Panc1 (cell line): ENCODE data around the gene IGF1. TPM values are rescaled to one million over a fixed set of nuclear protein-coding genes. Genes with fewer than 3 reads are reported as not detected.

Experiments used
- ATAC-seq: fragments of 200-7000 bp; cut with Tn5 transposase; 2 replicates; pipeline ENCODE4 v1.9.1; 2020; ENCODE audit warnings: mild to moderate bottlenecking, moderate library complexity
- BruUV-seq: library from RNA; stranded (reverse); fragments of 400-500 nt; replicated peaks from 2 replicates; lab custom pipeline; 2021; lab: Mats Ljungman, UMichigan
- CTCF ChIA-PET: fragments of 300-600 bp; sonication (Branson Sonifier 250); formaldehyde crosslinking; loops from one replicate; lab custom pipeline; 2022; ENCODE audit warnings: antibody characterized with exemption; lab: Charles Lee
- POLR2A ChIA-PET: fragments of 300-600 bp; sonication (Branson Sonifier 250); formaldehyde crosslinking; loops from one replicate; lab custom pipeline; 2022; ENCODE audit warnings: antibody characterized with exemption; lab: Charles Lee
- DNase-seq: peaks from one replicate; pipeline ENCODE4 v3.0.0-alpha.2; 2010; ENCODE audit warnings: low read depth, low spot score
- H3K27ac ChIP-seq: 2 replicates; pipeline ENCODE4 v1.5.1; 2011; ENCODE audit warnings: mild to moderate bottlenecking, low read length, inconsistent platforms
- H3K27me3 ChIP-seq: fragments of 200-500 bp; sonication (Bioruptor generic); 2 replicates; pipeline ENCODE4 v1.6.0; 2014; ENCODE audit warnings: low read length, inconsistent platforms; ENCODE audit not compliant: control insufficient read depth, insufficient read depth
- H3K36me3 ChIP-seq: fragments of 200-500 bp; sonication (Bioruptor generic); 2 replicates; pipeline ENCODE4 v1.5.1; 2014; ENCODE audit warnings: inconsistent platforms, mild to moderate bottlenecking, low read length, moderate library complexity; ENCODE audit not compliant: control insufficient read depth, insufficient read depth
- H3K4me1 ChIP-seq: 2 replicates; pipeline ENCODE4 v1.5.1; 2011; ENCODE audit warnings: inconsistent platforms, mild to moderate bottlenecking, low read length, moderate library complexity; ENCODE audit not compliant: control insufficient read depth, insufficient read depth
- H3K4me3 ChIP-seq, 2 experiments: 2 replicates each; pipeline ENCODE4 v1.5.1; 2011 to 2012; ENCODE audit warnings: low read depth in 2 of 2, low read length in 2 of 2, mild to moderate bottlenecking in 2 of 2, inconsistent platforms in 1 of 2, moderate library complexity in 1 of 2
- H3K9me3 ChIP-seq: fragments of 200-500 bp; sonication (Bioruptor generic); 2 replicates; pipeline ENCODE4 v1.5.1; 2014; ENCODE audit warnings: low read depth, mild to moderate bottlenecking, inconsistent platforms, low read length, moderate library complexity; ENCODE audit not compliant: control insufficient read depth, insufficient read depth
- CTCF ChIP-seq: fragments of 450-650 bp; IDR thresholded peaks from 2 replicates; pipeline ENCODE4 v1.5.1; 2017; ENCODE audit warnings: mild to moderate bottlenecking
- POLR2AphosphoS5 ChIP-seq: IDR thresholded peaks from 2 replicates; pipeline ENCODE4 v1.6.1; 2012; ENCODE audit warnings: mild to moderate bottlenecking, low read depth, low read length, moderate library complexity
- REST ChIP-seq, 2 experiments: IDR thresholded peaks; 2 replicates each; pipeline ENCODE4 v1.6.1; 2011 to 2012; ENCODE audit warnings: low read depth in 2 of 2, control low read depth in 1 of 2, low read length in 1 of 2, mild to moderate bottlenecking in 1 of 2, moderate library complexity in 1 of 2; ENCODE audit not compliant: insufficient read depth in 1 of 2
- SIN3A ChIP-seq: IDR thresholded peaks from 2 replicates; pipeline ENCODE4 v1.6.1; 2012; ENCODE audit warnings: low read depth, mild to moderate bottlenecking, low read length, moderate library complexity, borderline replicate concordance; ENCODE audit not compliant: insufficient read depth
- TCF7L2 ChIP-seq: IDR thresholded peaks from 2 replicates; pipeline ENCODE4 v1.6.1; 2011; ENCODE audit warnings: mild to moderate bottlenecking, low read depth, low read length, inconsistent platforms
- in situ Hi-C: cut with HindIII; loops from 2 replicates; pipeline ENCODE4 v1.10.0; 2016; ENCODE audit warnings: low sequenced_read_pairs, low pct_unique_long_range_greater_than_20kb
- intact Hi-C: fragments of 100-400 bp; cut with micrococcal nuclease; formaldehyde crosslinking; loops from one replicate; pipeline ENCODE4 v1.10.0; 2022; ENCODE audit not compliant: unreplicated experiment
- total RNA-seq: library from RNA; stranded (reverse); gene quantifications from one replicate; pipeline ENCODE4 v1.2.1, GENCODE V29; 2021; ENCODE audit not compliant: unreplicated experiment

The IGF1 gene
- total RNA-seq, 1 experiment from 2014 or later: not detected

- Histone ChIP-seq H3K9me3 (no peaks in the 10 kb centered on the region), H3K36me3 (no peaks in the 10 kb centered on the region), H3K4me1 (no peaks in the 10 kb centered on the region), H3K27me3 (no peaks in the 10 kb centered on the region), H3K4me3 (no peak overlapping the region), H3K27ac (no peak overlapping the region)
- ATAC-seq: no peak
- intact Hi-C loops: no loop called here
- ChIA-PET POLR2A (no interaction called here), CTCF (no interaction called here)
- in situ Hi-C loops: no loop called here
- no peak for TF ChIP-seq POLR2AphosphoS5
- TF ChIP-seq REST (IDR thresholded peaks at IDR 0.05; ENCODE audit: insufficient read depth in 1 of 2, low read depth in 2 of 2, low read length in 1 of 2): no peak
- no peak for TF ChIP-seq CTCF
- TF ChIP-seq TCF7L2: no peak
- no peak for TF ChIP-seq SIN3A
- no TSS peak for BruUV-seq
- DNase-seq: no peak
These were observed 42.4 kb upstream of the IGF1 start for GRCh38 chr12:102522768-102523167.

GRCh38 chr12:102521662-102522277 lies 41.4 kb upstream of the IGF1 start:
- no peaks in the 10 kb centered on the region for H3K9me3 ChIP-seq
- POLR2A ChIA-PET: no interaction called here
- no TSS peak for BruUV-seq
- H3K4me3 ChIP-seq: no peak overlapping the region
- ATAC-seq (no peak), DNase-seq (no peak)
- H3K36me3 ChIP-seq: no peaks in the 10 kb centered on the region
- in situ Hi-C loops: no loop called here
- no peaks in the 10 kb centered on the region for H3K4me1 ChIP-seq
- CTCF ChIA-PET: no interaction called here
- no peaks in the 10 kb centered on the region for H3K27me3 ChIP-seq
- no peak overlapping the region for H3K27ac ChIP-seq
- no peak for TF ChIP-seq REST (IDR thresholded peaks at IDR 0.05; ENCODE audit: insufficient read depth in 1 of 2, low read depth in 2 of 2, low read length in 1 of 2)
- no peak for TF ChIP-seq CTCF
- no peak for TF ChIP-seq POLR2AphosphoS5
- no peak for TF ChIP-seq SIN3A
- TF ChIP-seq TCF7L2: no peak
- intact Hi-C loops: no loop called here
